H1 (cell line): ENCODE measurements around the gene SYNE4. TPM values are rescaled to one million over a fixed set of nuclear protein-coding genes. Genes with fewer than 3 reads are reported as not detected.

Experiments
- ATF3 ChIP-seq: IDR thresholded peaks from 2 replicates; pipeline ENCODE4 v1.6.1; 2011; ENCODE audit warnings: low read depth, mild to moderate bottlenecking, low read length; ENCODE audit not compliant: insufficient read depth
- BCL11A ChIP-seq, 2 experiments: IDR thresholded peaks; one replicate each; pipeline ENCODE4 v1.6.1; 2011; ENCODE audit warnings: low read depth in 2 of 2, low read length in 2 of 2, mild to moderate bottlenecking in 2 of 2
- BRCA1 ChIP-seq: IDR thresholded peaks from 2 replicates; pipeline ENCODE4 v1.6.1; 2012; ENCODE audit warnings: low read depth, low read length, improper control_type of control experiment
- CBX8 ChIP-seq: fragments of 300-800, 300-1000 bp; sonication (generic); IDR thresholded peaks from 2 replicates; pipeline ENCODE4 v1.7.1; 2016; ENCODE audit warnings: low read depth, low read length, borderline replicate concordance
- CTBP2 ChIP-seq: IDR thresholded peaks from 2 replicates; pipeline ENCODE4 v1.7.0; 2011; ENCODE audit warnings: borderline replicate concordance, mild to moderate bottlenecking, moderate library complexity, mixed read lengths, low read length; ENCODE audit not compliant: insufficient read depth, insufficient read length
- EZH2 ChIP-seq: fragments of 200-600 bp; sonication (generic); IDR thresholded peaks from 2 replicates; pipeline ENCODE4 v1.7.1; 2012; ENCODE audit warnings: low read depth, mild to moderate bottlenecking, moderate library complexity, low read length, inconsistent platforms; ENCODE audit not compliant: severe bottlenecking
- FOSL1 ChIP-seq: IDR thresholded peaks from 2 replicates; pipeline ENCODE4 v1.6.1; 2011; ENCODE audit warnings: mild to moderate bottlenecking, low read depth, low read length, moderate library complexity; ENCODE audit not compliant: insufficient read depth
- HDAC6 ChIP-seq: IDR thresholded peaks from one replicate; pipeline ENCODE4 v1.7.1; 2012; ENCODE audit warnings: low read depth, mild to moderate bottlenecking, inconsistent platforms, low read length, moderate library complexity
- KDM1A ChIP-seq: fragments of 200-600, 300-600 bp; sonication (generic); IDR thresholded peaks from 2 replicates; pipeline ENCODE4 v1.7.1; 2016; ENCODE audit warnings: mild to moderate bottlenecking, low read length, borderline replicate concordance
- KDM4A ChIP-seq: IDR thresholded peaks from one replicate; pipeline ENCODE4 v1.7.1; 2012; ENCODE audit warnings: low read depth, mild to moderate bottlenecking, moderate library complexity, low read length, inconsistent platforms; ENCODE audit not compliant: severe bottlenecking
- KDM5A ChIP-seq: fragments of 200-600 bp; IDR thresholded peaks from 2 replicates; pipeline ENCODE4 v1.7.1; 2012; ENCODE audit warnings: mild to moderate bottlenecking, low read length, inconsistent platforms, mixed read lengths
- NANOG ChIP-seq: IDR thresholded peaks from 2 replicates; pipeline ENCODE4 v1.6.1; 2011; ENCODE audit warnings: low read length, low read depth, mild to moderate bottlenecking, inconsistent platforms; ENCODE audit not compliant: insufficient read depth, poor library complexity, severe bottlenecking
- PHF8 ChIP-seq: fragments of 200-600 bp; sonication (generic); conservative IDR thresholded peaks from 2 replicates; pipeline ENCODE4 v1.7.1; 2012; ENCODE audit warnings: low read depth, mild to moderate bottlenecking, inconsistent platforms, low read length, moderate library complexity
- POLR2AphosphoS5 ChIP-seq: IDR thresholded peaks from 2 replicates; pipeline ENCODE4 v1.6.1; 2011; ENCODE audit warnings: low read depth, low read length
- RFX5 ChIP-seq: IDR thresholded peaks from 2 replicates; pipeline ENCODE4 v1.6.1; 2011; ENCODE audit warnings: low read depth, low read length, improper control_type of control experiment, borderline replicate concordance
- RXRA ChIP-seq: IDR thresholded peaks from 2 replicates; pipeline ENCODE4 v1.6.1; 2011; ENCODE audit warnings: low read depth, mild to moderate bottlenecking, low read length, moderate library complexity; ENCODE audit not compliant: insufficient read depth
- SIX5 ChIP-seq: IDR thresholded peaks from 2 replicates; pipeline ENCODE4 v1.6.1; 2011; ENCODE audit warnings: mild to moderate bottlenecking, low read depth, low read length
- SP4 ChIP-seq: IDR thresholded peaks from 2 replicates; pipeline ENCODE4 v1.6.1; 2012; ENCODE audit warnings: low read length, inconsistent platforms
- SRF ChIP-seq: IDR thresholded peaks from 2 replicates; pipeline ENCODE4 v1.6.1; 2011; ENCODE audit warnings: mild to moderate bottlenecking, low read depth, low read length, moderate library complexity
- SUZ12 ChIP-seq: fragments of 200-600 bp; sonication (generic); IDR thresholded peaks from 2 replicates; pipeline ENCODE4 v1.6.1; 2012; ENCODE audit warnings: mild to moderate bottlenecking, inconsistent platforms, low read length, moderate library complexity, mixed read lengths
- TBP ChIP-seq: IDR thresholded peaks from 2 replicates; pipeline ENCODE4 v1.6.1; 2011; ENCODE audit warnings: low read depth, low read length, improper control_type of control experiment
- USF2 ChIP-seq: IDR thresholded peaks from 2 replicates; pipeline ENCODE4 v1.6.1; 2011; ENCODE audit warnings: low read length, improper control_type of control experiment
- polyA plus RNA-seq, 7 experiments: library from polyadenylated mRNA; depleted of rRNA in 3 of 7; stranded (reverse) in 5 of 7; unstranded in 2 of 7; fragments of >200 nt in 5 of 7; fragments of 200-250 nt in 2 of 7; gene quantifications; 1 replicate in 5 of 7; 2 replicates in 1 of 7; 4 replicates in 1 of 7; pipeline versions ENCODE4 v1.2.1 to v1.2.3, GENCODE V29; 2011 to 2013; ENCODE audit warnings: missing spikeins in 2 of 7, mixed read lengths in 2 of 7
- total RNA-seq: library from RNA; stranded (reverse); fragmentation: NEBNext Ultra II Directional; extraction: Animal tissue kit (Norgen Biotek cat#: 25700); gene quantifications from 2 replicates; pipeline ENCODE4 v1.2.1, GENCODE V29; 2021

The SYNE4 gene
- total and polyA plus RNA-seq, 2 of the 8 experiments (the other 6 are each of a cell fraction or from before 2014, with no cell fraction given) = 20.8 to 22.6 TPM

GRCh38 chr19:35995048-35995993 lies 13.3 kb downstream of the SYNE4 start, which contains the start of gene SDHAF1 (continued):
- TF ChIP-seq TBP = peak; percentile 63
- no peak for TF ChIP-seq USF2
- TF ChIP-seq PHF8 = peak; percentile 61
- TF ChIP-seq HDAC6 = no peak
- TF ChIP-seq SUZ12 = no peak
- TF ChIP-seq KDM1A = no peak
- TF ChIP-seq FOSL1 = no peak
- no peak for TF ChIP-seq EZH2
- no peak for TF ChIP-seq CBX8
- TF ChIP-seq KDM5A = no peak
- TF ChIP-seq CTBP2 = no peak
- no peak for TF ChIP-seq SP4
- no peak for TF ChIP-seq BCL11A (IDR thresholded peaks at IDR 0.05; ENCODE audit: low read depth in 2 of 2, low read length in 2 of 2)
- TF ChIP-seq RFX5 = no peak
- no peak for TF ChIP-seq POLR2AphosphoS5
- TF ChIP-seq BRCA1 = no peak
- TF ChIP-seq ATF3 = no peak
- no peak for TF ChIP-seq RXRA
- TF ChIP-seq SRF = no peak
- TF ChIP-seq NANOG = peak; percentile 11
- TF ChIP-seq KDM4A = peak; percentile 86
- TF ChIP-seq SIX5 = no peak
